ENCODE measurements around the gene PTGR3. TPM values are rescaled to one million over a fixed set of nuclear protein-coding genes. Genes with fewer than 3 reads are reported as not detected.

Gene PTGR3
- total RNA-seq, 1 experiment from 2014 or later, result 13.8 TPM

- TF ChIP-seq SMAD3 (CRISPR knock-in tag; IDR thresholded peaks at IDR 0.05; ENCODE audit: borderline replicate concordance) (no peak), NR1H2 (CRISPR knock-in tag; IDR thresholded peaks at IDR 0.05) (no peak), NFE2L1 (CRISPR knock-in tag; IDR thresholded peaks at IDR 0.05) (no peak), AR (CRISPR knock-in tag; IDR thresholded peaks at IDR 0.05) (no peak), E2F5 (CRISPR knock-in tag; IDR thresholded peaks at IDR 0.05) (no peak)
These were observed 5.3 kb downstream of the PTGR3 start (continued) for GRCh38 chr18:75203416-75204268.

GRCh38 chr18:75202696-75203365, 6.1 kb downstream of the PTGR3 start:
- peaks cover 4% of the 10 kb centered on the region; the same call in 1 of the 2 replicates for H3K36me3 Mint-ChIP-seq
- no peak overlapping the region for H3K27ac Mint-ChIP-seq
- ATAC-seq (no peak), DNase-seq (ENCODE audit: low spot score) (no peak)
- no peak for TF ChIP-seq CREB1 (CRISPR knock-in tag; IDR thresholded peaks at IDR 0.05)
- POLR2A ChIA-PET, result no interaction called here
- no peaks in the 10 kb centered on the region for H3K9me3 Mint-ChIP-seq
- H3K4me3 Mint-ChIP-seq, result no peak overlapping the region
- CTCF ChIA-PET, result no interaction called here
- H3K4me1 Mint-ChIP-seq, result peaks cover 48% of the 10 kb centered on the region
- peaks cover 68% of the 10 kb centered on the region for H3K27me3 Mint-ChIP-seq (ENCODE audit: low read depth)

GRCh38 chr18:75201282-75202270, 7.4 kb downstream of the PTGR3 start:
- H3K27me3 Mint-ChIP-seq (ENCODE audit: low read depth), result peaks cover 55% of the 10 kb centered on the region
- DNase-seq (ENCODE audit: low spot score) (no peak), ATAC-seq (no peak)
- no peaks in the 10 kb centered on the region for H3K9me3 Mint-ChIP-seq
- H3K4me1 Mint-ChIP-seq, result peaks cover 35% of the 10 kb centered on the region
- no peak overlapping the region for H3K27ac Mint-ChIP-seq
- peaks cover 4% of the 10 kb centered on the region; the same call in 1 of the 2 replicates for H3K36me3 Mint-ChIP-seq
- CTCF ChIA-PET, result no interaction called here
- no peak overlapping the region for H3K4me3 Mint-ChIP-seq
- no peak for TF ChIP-seq MAX (CRISPR knock-in tag; IDR thresholded peaks at IDR 0.05)
- TF ChIP-seq NFYB (CRISPR knock-in tag; conservative IDR thresholded peaks at IDR 0.05; ENCODE audit: low read depth), result no peak
- TF ChIP-seq ZNF396 (CRISPR knock-in tag; IDR thresholded peaks at IDR 0.05; ENCODE audit: borderline replicate concordance), result no peak
- TF ChIP-seq GTF2I (CRISPR knock-in tag; conservative IDR thresholded peaks at IDR 0.05), result no peak
- no peak for TF ChIP-seq ZNF317 (CRISPR knock-in tag; IDR thresholded peaks at IDR 0.05; ENCODE audit: borderline replicate concordance, low read depth)
- no peak for TF ChIP-seq OVOL2 (CRISPR knock-in tag; IDR thresholded peaks at IDR 0.05; ENCODE audit: borderline replicate concordance)
- TF ChIP-seq USF1 (CRISPR knock-in tag; IDR thresholded peaks at IDR 0.05), result no peak
- TF ChIP-seq ZNF416 (CRISPR knock-in tag; IDR thresholded peaks at IDR 0.05), result no peak
- no peak for TF ChIP-seq FOXJ3 (CRISPR knock-in tag; IDR thresholded peaks at IDR 0.05; ENCODE audit: borderline replicate concordance)
- TF ChIP-seq ATF3 (CRISPR knock-in tag; conservative IDR thresholded peaks at IDR 0.05), result no peak
- TF ChIP-seq CREB1 (CRISPR knock-in tag; IDR thresholded peaks at IDR 0.05), result no peak
- no peak for TF ChIP-seq EMX1 (CRISPR knock-in tag; IDR thresholded peaks at IDR 0.05)
- no peak for TF ChIP-seq E2F4 (CRISPR knock-in tag; IDR thresholded peaks at IDR 0.05; ENCODE audit: borderline replicate concordance, low read depth)
- TF ChIP-seq NR2C2 (CRISPR knock-in tag; IDR thresholded peaks at IDR 0.05), result no peak
- TF ChIP-seq ATF1 (CRISPR knock-in tag; IDR thresholded peaks at IDR 0.05), result no peak
- TF ChIP-seq ELF4 (CRISPR knock-in tag; IDR thresholded peaks at IDR 0.05; ENCODE audit: low read depth), result no peak
- POLR2A ChIA-PET, result no interaction called here

Data from WTC11 (cell line).